Cardiac muscle cell (in vitro differentiated cells and primary cell): ENCODE measurements around the gene EPB41L2. TPM values are rescaled to one million over a fixed set of nuclear protein-coding genes. Genes with fewer than 3 reads are reported as not detected.

Experiments
- DNase-seq, 2 donors: peaks; one replicate each; pipeline versions ENCODE4 v3.0.0 to v3.0.0-alpha.2; 2010 to 2017; ENCODE audit warnings: low read depth in 1 of 2, low spot score in 1 of 2
- H3K27ac ChIP-seq: fragments of 200-600 bp; sonication (generic); 2 replicates; pipeline ENCODE4 v1.5.1; 2016
- H3K27me3 ChIP-seq: fragments of 200-600 bp; sonication (generic); 2 replicates; pipeline ENCODE4 v1.6.0; 2016; ENCODE audit warnings: control low read depth
- H3K36me3 ChIP-seq: fragments of 200-600 bp; sonication (generic); 2 replicates; pipeline ENCODE4 v1.5.1; 2016; ENCODE audit warnings: control low read depth
- H3K4me1 ChIP-seq: fragments of 200-600 bp; sonication (generic); 2 replicates; pipeline ENCODE4 v1.8.1; 2017; ENCODE audit warnings: low read depth, mild to moderate bottlenecking, mixed run types
- H3K4me3 ChIP-seq: fragments of 200-600 bp; sonication (generic); 2 replicates; pipeline ENCODE4 v1.5.1; 2016; ENCODE audit warnings: mild to moderate bottlenecking
- H3K9me3 ChIP-seq: fragments of 200-600 bp; sonication (generic); 2 replicates; pipeline ENCODE4 v1.5.1; 2017; ENCODE audit warnings: low read depth, mild to moderate bottlenecking, control low read depth
- CTCF ChIP-seq: IDR thresholded peaks from 2 replicates; pipeline ENCODE4 v1.5.1; 2012; ENCODE audit warnings: low read depth, mild to moderate bottlenecking, low read length
- polyA plus RNA-seq: library from polyadenylated mRNA; unstranded; fragments of >200 nt; fragmentation: Nextera tagmentation; extraction: Ambion mirVana; gene quantifications from 2 replicates; pipeline ENCODE4 v1.2.1, GENCODE V29; 2016
- total RNA-seq: library from RNA; depleted of rRNA; stranded (reverse); fragments of >200 nt; gene quantifications from 2 replicates; pipeline ENCODE4 v1.2.3, GENCODE V29; 2016

Gene EPB41L2
- total and polyA plus RNA-seq, 2 experiments from 2014 or later: 11.0 to 24.0 TPM

GRCh38 chr6:130978660-130979396 lies 84.2 kb downstream of the EPB41L2 start:
- H3K27me3 ChIP-seq: no peaks in the 10 kb centered on the region
- H3K4me1 ChIP-seq: peaks cover 28% of the 10 kb centered on the region
- H3K4me3 ChIP-seq: no peak overlapping the region
- no peaks in the 10 kb centered on the region for H3K9me3 ChIP-seq
- peak in 1 of 2 donors; percentile 41 for DNase-seq
- H3K27ac ChIP-seq: peak overlapping the region; percentile 27
- H3K36me3 ChIP-seq: no peaks in the 10 kb centered on the region
- no peak for TF ChIP-seq CTCF

DNA sequence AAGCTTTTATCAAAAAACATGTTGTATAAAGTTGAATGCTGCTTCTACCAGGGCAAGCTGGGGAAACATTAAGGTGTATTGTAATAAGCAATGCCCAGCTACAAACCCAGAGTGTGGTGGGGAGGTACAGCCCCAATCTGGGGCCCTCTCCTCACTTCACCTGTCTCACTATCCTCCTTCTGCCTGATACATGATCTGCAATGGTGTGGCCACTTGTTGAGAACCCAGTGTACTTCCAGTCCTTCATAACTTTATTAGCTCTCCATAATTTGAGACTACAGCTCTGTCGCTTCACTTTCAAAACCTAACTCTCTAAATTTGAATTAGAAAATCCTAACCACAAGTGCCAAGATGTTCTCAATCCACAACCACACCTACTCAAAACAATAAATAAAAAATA lies 84.9 kb downstream of the EPB41L2 start:
- H3K4me3 ChIP-seq: no peak overlapping the region

GRCh38 chr6:130975325-130975724 lies 87.7 kb downstream of the EPB41L2 start:
- Histone ChIP-seq H3K4me3 (no peak overlapping the region), H3K27me3 (no peaks in the 10 kb centered on the region)
- no peak for TF ChIP-seq CTCF

More for the DNA sequence above, 84.9 kb downstream of the EPB41L2 start:
- Histone ChIP-seq H3K27ac (peak overlapping the region; percentile 27), H3K4me1 (peaks cover 27% of the 10 kb centered on the region), H3K9me3 (no peaks in the 10 kb centered on the region), H3K36me3 (no peaks in the 10 kb centered on the region), H3K27me3 (no peaks in the 10 kb centered on the region)
- TF ChIP-seq CTCF: no peak
- no peak for DNase-seq

GRCh38 chr6:130973521-130974277 lies 89.3 kb downstream of the EPB41L2 start:
- no peak for DNase-seq
- no peaks in the 10 kb centered on the region for H3K36me3 ChIP-seq
- TF ChIP-seq CTCF: no peak
- no peak overlapping the region for H3K4me3 ChIP-seq
- H3K9me3 ChIP-seq: no peaks in the 10 kb centered on the region
- H3K27me3 ChIP-seq: no peaks in the 10 kb centered on the region
- peaks cover 24% of the 10 kb centered on the region for H3K4me1 ChIP-seq
- no peak overlapping the region for H3K27ac ChIP-seq

More at GRCh38 chr6:130975325-130975724, 87.7 kb downstream of the EPB41L2 start:
- Histone ChIP-seq H3K4me1 (peaks cover 19% of the 10 kb centered on the region), H3K9me3 (no peaks in the 10 kb centered on the region), H3K27ac (no peak overlapping the region), H3K36me3 (no peaks in the 10 kb centered on the region)
- no peak for DNase-seq

GRCh38 chr6:130971504-130971903 lies 91.5 kb downstream of the EPB41L2 start:
- Histone ChIP-seq H3K36me3 (no peaks in the 10 kb centered on the region), H3K4me1 (peaks cover 24% of the 10 kb centered on the region), H3K27ac (no peak overlapping the region), H3K4me3 (no peak overlapping the region), H3K9me3 (no peaks in the 10 kb centered on the region), H3K27me3 (no peaks in the 10 kb centered on the region)
- DNase-seq: no peak
- TF ChIP-seq CTCF: no peak
